ENCODE data around the gene TSHR. TPM values are rescaled to one million over a fixed set of nuclear protein-coding genes. Genes with fewer than 3 reads are reported as not detected.

The TSHR gene
- total and polyA plus RNA-seq, 2 donors (not counting 3 experiments of a cell fraction or from before 2014, with no cell fraction given): not detected

GRCh38 chr14:81005540-81006228, 50.3 kb downstream of the TSHR start:
- dilution Hi-C loops (cut with MboI; ENCODE audit: extremely low pct_ligation_motif_present, low sequenced_read_pairs): no loop called here

More at GRCh38 chr14:81005540-81006228, 50.3 kb downstream of the TSHR start:
- Histone ChIP-seq H3K4me1 (ENCODE audit: control insufficient read depth, extremely low read depth, insufficient read depth, low read length) (no peaks in the 10 kb centered on the region), H2AFZ (ENCODE audit: low read depth, low read length) (no peak overlapping the region), H3K9me1 (replicated peaks; ENCODE audit: control insufficient read depth, extremely low read depth, insufficient read depth, low read length) (no peaks in the 10 kb centered on the region), H4K20me1 (replicated peaks; ENCODE audit: control insufficient read depth, extremely low read depth, insufficient read depth, low read length) (no peaks in the 10 kb centered on the region), H3K9ac (replicated peaks; ENCODE audit: extremely low read depth, insufficient read depth, low read length) (no peak overlapping the region), H3K36me3 (ENCODE audit: control insufficient read depth in 2 of 2, extremely low read depth in 1 of 2, insufficient read depth in 2 of 2, low read length in 2 of 2) (no peaks in the 10 kb centered on the region), H3K27me3 (ENCODE audit: control insufficient read depth in 2 of 2, insufficient read depth in 2 of 2, low read length in 2 of 2) (no peaks in the 10 kb centered on the region), H3K27ac (ENCODE audit: insufficient read depth, low read depth, low read length) (no peak overlapping the region), H3K79me2 (ENCODE audit: control insufficient read depth, insufficient read depth, low read length) (no peaks in the 10 kb centered on the region), H3K9me3 (replicated peaks; ENCODE audit: control insufficient read depth, insufficient read depth, low read length) (no peaks in the 10 kb centered on the region), H3K4me2 (ENCODE audit: insufficient read depth, low read length) (no peak overlapping the region), H3K4me3 (replicated peaks in 1 of 3; ENCODE audit: insufficient read depth in 1 of 3, low read depth in 1 of 3, low read length in 3 of 3) (no peak overlapping the region)
- ChIA-PET CTCF (no interaction called here), POLR2A (no interaction called here)
- DNase-seq (ENCODE audit: low read depth, low spot score) (no peak), FAIRE-seq (no peak)
- intact Hi-C loops (cut with micrococcal nuclease): no loop called here
- BruUV-seq (replicated peaks): no TSS peak
- no peak for TF ChIP-seq MYC (IDR thresholded peaks at IDR 0.05; ENCODE audit: low read depth, low read length)
- no peak for TF ChIP-seq EZH2 (IDR thresholded peaks at IDR 0.05; ENCODE audit: borderline replicate concordance, low read depth, low read length, severe bottlenecking)
- no peak for TF ChIP-seq POLR2AphosphoS5 (IDR thresholded peaks at IDR 0.05; ENCODE audit: insufficient read depth, low read depth, low read length)
- no peak for TF ChIP-seq GATA2 (IDR thresholded peaks at IDR 0.05; ENCODE audit: insufficient read depth, insufficient read length, low read depth, low read length)
- TF ChIP-seq JUN (IDR thresholded peaks at IDR 0.05; ENCODE audit: borderline replicate concordance, insufficient read depth, insufficient read length, low read depth): no peak
- no peak for TF ChIP-seq MAX (IDR thresholded peaks at IDR 0.05; ENCODE audit: insufficient read depth, insufficient read length)
- no peak for TF ChIP-seq CTCF (IDR thresholded peaks at IDR 0.05; ENCODE audit: extremely low read depth in 1 of 2, insufficient read depth in 1 of 2, low read depth in 1 of 2, low read length in 2 of 2)
- TF ChIP-seq POLR2A (IDR thresholded peaks at IDR 0.05; ENCODE audit: low read depth, low read length): no peak
- TF ChIP-seq FOS (IDR thresholded peaks at IDR 0.05; ENCODE audit: borderline replicate concordance, insufficient read depth, low read length): no peak
